Epithelial cell of esophagus (primary cell): ENCODE results near the gene NBAS.
"Not testable (repeated sequence)": the region's sequence is repeated elsewhere in the genome, so short reads cannot be mapped to it uniquely, and the experiment has no call there.

Experiments
- DNase-seq: peaks from one replicate; pipeline ENCODE4 v3.0.0; 2010; ENCODE audit warnings: low read depth
- H3K4me3 ChIP-seq: 2 replicates; pipeline ENCODE4 v1.5.1; 2011; ENCODE audit warnings: mild to moderate bottlenecking, low read length, control low read depth
- CTCF ChIP-seq: IDR thresholded peaks from 2 replicates; pipeline ENCODE4 v1.5.1; 2011; ENCODE audit warnings: low read depth, mild to moderate bottlenecking, low read length, control low read depth, inconsistent platforms; ENCODE audit not compliant: insufficient read depth; ENCODE audit errors: missing control alignments

NBAS gene

GRCh38 chr2:15337996-15338666 is 223.0 kb downstream of the NBAS start:
- TF ChIP-seq CTCF: no peak
- no peak overlapping the region for H3K4me3 ChIP-seq
- DNase-seq: peak; percentile 89

GRCh38 chr2:15334644-15335326 is 226.3 kb downstream of the NBAS start:
- no peak for TF ChIP-seq CTCF
- peak; percentile 91 for DNase-seq
- H3K4me3 ChIP-seq: no peak overlapping the region

DNA sequence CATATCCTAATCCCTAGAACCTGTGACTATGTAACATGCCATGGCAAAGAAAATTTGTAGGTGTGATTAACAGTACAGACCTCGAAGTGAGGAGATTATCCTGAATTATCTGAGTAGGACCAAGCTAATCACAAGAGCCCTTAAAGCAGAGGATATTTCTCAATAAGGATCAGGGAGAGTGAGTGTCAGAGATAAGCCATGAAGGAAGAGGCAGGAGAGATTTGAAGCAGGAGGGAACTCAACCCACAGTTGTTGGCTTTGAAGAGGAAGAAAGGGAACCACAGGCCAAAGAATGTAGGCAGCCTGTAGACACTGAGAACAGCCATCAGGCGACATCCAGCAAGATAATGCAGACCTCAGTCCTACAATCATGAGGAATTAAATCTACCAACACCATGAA is 229.3 kb downstream of the NBAS start:
- no peak for TF ChIP-seq CTCF
- H3K4me3 ChIP-seq: no peak overlapping the region
- DNase-seq: no peak

GRCh38 chr2:15325296-15325695 is 235.8 kb downstream of the NBAS start:
- H3K4me3 ChIP-seq: no peak overlapping the region
- DNase-seq: no peak
- TF ChIP-seq CTCF: no peak

GRCh38 chr2:15323227-15323626 is 237.9 kb downstream of the NBAS start:
- no peak for TF ChIP-seq CTCF
- no peak for DNase-seq
- no peak overlapping the region for H3K4me3 ChIP-seq

DNA sequence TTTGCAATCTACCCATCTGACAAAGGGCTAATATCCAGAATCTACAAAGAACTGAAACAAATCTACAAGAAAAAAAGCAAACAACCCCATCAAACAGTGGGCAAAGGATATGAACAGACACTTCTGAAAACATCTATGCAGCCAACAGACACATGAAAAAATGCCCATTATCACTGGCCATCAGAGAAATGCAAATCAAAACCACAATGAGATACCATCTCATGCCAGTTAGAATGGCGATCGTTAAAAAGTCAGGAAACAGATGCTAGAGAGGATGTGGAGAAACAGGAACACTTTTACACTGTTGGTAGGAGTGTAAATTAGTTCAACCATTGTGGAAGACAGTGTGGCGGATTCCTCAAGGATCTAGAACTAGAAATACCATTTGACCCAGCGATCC is 239.7 kb downstream of the NBAS start:
- DNase-seq, H3K4me3 ChIP-seq: not testable (repeated sequence)

- no peak for TF ChIP-seq CTCF
- no peak overlapping the region for H3K4me3 ChIP-seq
- DNase-seq: no peak
Measured at GRCh38 chr2:15316370-15316814, 244.7 kb downstream of the NBAS start.
